NCI-H146 treated with DMSO at 0.1 percent for 48 hours (cell line): ENCODE measurements around the gene SLMAP.
"Not testable (repeated sequence)": the region's sequence is repeated elsewhere in the genome, so short reads cannot be mapped to it uniquely, and the experiment has no call there.

Source experiments
- DNase-seq: peaks from one replicate; lab custom pipeline; 2025; ENCODE audit not compliant: unreplicated experiment; lab: John Stamatoyannopoulos, UW

The SLMAP gene

DNA sequence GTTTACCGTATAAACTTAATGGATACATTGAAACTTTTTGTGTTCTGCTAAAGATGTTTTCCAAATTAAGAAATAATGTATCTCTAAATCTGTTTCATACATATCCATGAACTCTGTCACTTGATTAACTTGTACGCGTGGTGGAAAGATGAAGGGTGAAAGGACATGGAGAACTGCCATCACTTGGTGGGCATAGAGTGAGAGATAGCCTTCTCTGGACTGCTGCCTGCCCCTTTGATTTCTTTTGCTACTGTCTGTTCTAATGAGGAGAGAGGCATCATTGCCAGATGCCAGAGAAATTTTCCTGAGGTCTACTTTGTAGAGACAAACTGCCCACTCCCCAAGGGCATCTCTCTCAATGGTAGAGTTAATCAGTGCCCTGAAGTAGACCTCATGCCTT is 120.5 kb downstream of the SLMAP start:
- no peak for DNase-seq

DNA sequence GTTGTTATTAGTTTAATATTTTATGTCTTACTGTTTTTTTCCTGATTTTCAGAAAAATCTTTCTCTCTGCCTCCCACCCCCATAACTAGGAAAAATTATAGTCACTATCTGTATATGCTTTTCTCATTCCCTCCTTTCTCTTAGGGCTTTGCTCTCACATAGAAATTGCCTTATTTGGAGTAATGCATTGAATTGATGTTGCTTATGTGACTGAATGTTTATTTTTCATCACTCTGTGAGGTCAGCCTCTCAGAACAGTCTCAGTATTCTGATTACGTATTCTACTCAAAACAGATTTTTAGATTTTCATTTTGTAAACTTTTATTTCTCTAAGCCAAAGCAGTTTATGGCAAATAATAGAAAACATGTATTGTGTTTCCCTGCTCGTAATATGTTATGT is 121.0 kb downstream of the SLMAP start:
- no peak for DNase-seq

DNA sequence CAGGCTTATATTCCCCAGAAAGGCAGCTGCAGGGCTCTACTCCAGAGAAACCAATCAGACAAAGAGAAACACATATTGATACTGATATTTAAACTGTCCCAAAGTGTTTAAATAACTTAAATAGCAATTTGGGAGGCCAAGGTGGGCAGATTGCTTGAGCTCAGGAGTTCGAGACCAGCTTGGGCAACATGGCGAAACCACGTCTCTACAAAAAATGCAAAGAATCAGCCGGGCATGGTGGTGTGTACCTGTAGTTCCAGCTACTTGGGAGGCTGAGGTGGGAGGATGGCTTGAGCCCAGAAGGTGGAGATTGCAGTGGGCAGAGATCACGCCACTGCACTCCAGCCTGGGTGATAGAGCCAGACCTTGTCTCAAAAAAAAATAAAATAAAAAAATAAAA is 128.3 kb downstream of the SLMAP start:
- DNase-seq, result not testable (repeated sequence)

DNA sequence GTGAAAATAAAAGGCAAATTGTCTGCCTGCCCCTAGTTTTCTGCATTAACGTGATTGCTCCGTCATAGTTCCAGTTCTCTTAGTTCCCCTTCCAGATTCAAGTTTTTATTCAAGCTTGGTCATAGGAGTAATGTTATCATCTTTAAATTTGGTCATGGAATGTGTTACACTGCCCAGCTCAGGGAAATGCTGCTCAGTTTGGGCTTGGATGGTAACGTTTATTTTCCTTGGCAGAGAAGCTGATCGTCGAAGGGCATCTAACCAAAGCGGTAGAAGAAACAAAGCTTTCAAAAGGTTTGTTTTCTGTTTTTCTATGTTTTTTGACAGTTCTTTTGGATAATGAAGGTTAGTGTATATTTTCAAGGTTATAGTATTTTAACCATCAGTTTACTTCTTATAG is 133.7 kb downstream of the SLMAP start:
- no peak for DNase-seq

DNA sequence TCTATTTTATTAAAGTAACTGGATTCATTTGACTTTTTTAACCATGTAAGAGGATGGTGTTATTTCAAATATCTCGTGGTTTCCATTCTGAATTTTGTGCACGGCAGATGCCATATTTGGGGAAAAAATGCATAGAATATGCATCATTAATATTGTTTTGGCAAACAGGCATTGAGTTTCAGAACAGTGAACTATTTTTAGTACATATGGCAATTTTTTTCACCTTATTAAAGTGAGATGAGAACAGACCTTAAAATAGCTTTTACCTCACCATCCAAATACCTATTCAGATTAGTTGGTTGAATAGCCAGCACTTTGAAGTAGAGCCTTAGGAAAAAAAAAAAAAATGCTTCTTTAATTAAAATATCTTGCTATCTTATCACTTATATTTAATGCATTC is 134.8 kb downstream of the SLMAP start:
- DNase-seq, result no peak

DNA sequence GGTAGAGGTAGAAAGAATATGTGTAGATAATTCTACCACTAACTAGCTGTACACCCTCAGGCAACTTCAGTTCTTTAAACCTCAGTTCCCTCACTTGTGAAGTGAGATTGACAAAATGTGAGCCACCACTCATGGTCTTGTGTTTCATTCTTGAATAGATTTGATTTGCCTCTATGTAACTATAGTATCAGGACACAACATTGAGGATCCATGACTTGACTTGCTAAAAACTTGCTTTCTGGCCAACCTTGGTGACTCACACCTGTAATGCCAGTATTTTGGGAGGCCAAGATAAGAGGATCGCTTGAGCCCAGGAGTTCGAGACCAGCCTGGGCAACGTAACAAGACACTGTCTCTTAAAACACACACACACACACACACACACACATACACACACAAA is 136.3 kb downstream of the SLMAP start:
- DNase-seq, result no peak

DNA sequence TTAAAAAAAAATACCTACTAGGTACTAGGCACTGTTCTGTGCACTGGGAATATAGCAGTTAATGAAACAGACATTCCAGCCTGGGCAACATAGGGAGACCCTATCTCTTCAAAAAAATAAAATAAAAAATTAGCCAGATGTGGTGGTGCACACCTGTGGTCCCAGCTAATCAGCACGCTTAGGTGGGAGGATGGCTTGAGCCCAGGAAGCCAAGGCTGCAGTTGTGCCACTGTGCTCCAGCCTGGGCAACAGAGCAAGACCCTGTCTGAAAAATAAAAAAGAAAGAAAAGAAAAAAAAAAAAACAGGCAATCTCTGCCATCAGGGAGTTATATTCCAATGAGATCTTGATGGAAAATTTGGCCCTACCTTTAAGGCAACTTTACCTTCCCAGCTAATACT is 137.0 kb downstream of the SLMAP start:
- no peak for DNase-seq

DNA sequence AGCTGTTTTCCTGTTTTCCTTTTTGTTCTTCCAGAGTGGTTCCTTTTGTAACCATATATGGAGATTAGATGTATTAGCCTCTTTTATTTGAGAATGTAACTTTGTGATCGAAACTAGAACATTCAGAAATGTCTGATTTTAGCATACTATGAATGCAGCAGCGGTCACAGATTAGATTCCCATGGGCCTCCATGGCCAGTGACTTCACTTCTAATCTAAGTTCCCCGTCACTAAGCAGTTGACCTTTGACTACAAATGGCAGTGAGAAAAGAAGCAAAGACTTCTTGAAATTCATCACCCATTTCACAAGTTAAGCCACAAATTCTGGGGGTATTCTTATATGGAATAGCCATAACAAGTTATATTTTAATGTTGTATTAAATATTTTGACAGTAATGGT is 137.6 kb downstream of the SLMAP start:
- DNase-seq, result no peak

DNA sequence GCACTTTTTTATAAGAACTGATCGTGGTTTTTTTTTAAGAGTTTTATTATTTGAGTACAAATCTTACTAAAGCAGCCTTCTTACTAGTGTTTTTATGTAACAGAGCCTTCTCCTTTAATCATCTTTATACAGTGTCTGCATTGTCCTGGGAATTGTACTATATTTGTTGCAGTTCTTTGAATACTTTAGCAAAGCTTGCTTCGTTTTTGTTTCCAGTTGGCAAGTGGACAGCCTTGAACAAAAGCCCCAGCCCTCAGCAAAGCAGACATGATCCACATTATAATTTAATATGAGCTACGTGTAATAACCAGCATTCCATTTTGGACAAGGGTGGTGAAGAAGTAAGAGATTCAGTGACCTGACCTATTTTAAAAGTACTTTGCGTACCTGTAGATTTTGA is 139.9 kb downstream of the SLMAP start:
- no peak for DNase-seq

DNA sequence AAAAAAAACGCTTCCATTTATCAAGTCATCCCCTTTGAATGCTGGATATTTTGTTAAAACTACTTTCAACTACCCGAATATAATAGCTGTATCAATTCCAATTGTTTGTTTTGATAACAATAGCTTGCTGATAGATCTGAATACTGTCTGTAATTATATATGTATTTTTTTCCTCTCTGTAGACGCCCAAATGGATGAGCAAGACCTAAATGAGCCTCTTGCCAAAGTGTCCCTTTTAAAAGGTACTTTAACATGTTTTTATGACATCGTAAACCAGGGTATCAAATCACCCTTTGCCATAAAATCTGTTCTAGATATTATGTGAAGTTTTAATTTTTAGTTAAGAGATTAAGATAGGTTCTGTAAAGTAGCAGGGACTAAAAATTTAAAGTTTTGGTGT is 140.6 kb downstream of the SLMAP start:
- DNase-seq, result peak; percentile 43

DNA sequence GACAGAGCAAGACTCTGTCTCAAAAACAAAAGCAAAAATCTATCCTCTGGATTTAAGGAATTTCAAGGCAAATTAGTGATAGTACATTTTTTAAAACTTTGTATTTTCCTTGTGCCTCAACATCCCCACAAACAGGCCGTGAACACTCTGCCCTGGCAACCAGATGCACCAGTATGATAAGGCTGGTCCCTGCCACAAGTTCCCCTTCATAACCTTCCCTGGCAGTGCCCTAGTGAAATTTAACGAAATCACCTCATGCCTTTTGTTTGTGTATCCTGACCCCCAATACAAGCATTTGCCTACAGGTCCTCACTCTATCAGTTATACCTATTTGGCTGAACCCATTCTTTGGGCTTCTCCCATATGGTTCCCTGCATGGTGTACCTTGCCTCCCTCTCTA is 144.7 kb downstream of the SLMAP start:
- no peak for DNase-seq

DNA sequence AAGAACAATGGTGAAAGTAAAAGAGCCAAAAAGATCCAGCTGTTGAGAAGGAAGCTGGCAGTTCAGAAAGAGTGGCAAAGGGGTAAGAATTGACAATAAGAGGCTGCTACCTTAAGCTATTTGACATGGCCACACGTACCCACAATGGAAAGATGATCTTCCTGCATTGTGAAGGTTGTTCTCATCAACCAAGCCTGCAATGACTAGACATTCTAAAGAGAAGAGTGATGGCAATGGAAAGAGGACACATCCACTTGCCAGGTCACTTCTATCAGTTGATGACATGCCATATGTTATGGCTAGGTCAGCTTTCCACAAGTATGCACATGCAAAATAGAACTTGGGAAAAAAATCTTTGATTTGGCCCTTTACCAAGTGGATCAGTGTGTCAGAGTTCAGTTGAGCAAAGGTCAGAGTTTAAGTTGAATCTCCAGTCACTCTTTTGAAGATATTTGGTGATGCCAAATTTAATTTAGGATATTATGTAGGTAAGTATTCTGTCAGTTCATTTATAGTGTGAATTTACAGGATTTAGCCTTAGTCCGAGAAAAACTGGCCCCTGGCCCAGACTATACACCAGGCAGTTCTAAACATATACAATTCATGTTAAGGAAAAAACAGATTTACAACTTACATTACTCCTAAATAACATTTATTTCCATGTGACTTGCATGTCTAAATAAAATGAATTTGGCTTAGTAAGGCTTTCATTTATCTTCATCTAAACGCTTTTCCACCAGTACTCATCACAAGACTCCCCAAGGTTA is 147.2 kb downstream of the SLMAP start:
- no peak for DNase-seq

DNA sequence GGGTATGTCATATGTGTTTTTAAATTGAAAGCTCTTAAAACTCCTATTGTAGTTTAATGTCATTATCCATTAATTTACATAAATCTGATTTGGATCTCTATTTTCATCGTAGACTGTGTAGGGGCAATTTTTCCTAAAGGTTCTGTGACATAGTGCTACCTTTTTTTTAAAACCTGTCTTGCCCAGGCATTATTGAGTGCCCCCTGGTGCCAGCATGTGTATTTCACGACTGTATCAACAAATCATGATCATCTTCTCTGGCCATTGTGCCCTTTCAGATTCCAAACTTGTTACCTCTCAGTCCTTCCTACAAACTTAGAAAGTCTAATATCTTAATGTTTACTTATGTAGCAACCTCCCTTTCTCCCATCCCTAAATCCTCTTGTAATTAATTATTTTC is 154.9 kb downstream of the SLMAP start:
- DNase-seq, result peak; percentile 13

DNA sequence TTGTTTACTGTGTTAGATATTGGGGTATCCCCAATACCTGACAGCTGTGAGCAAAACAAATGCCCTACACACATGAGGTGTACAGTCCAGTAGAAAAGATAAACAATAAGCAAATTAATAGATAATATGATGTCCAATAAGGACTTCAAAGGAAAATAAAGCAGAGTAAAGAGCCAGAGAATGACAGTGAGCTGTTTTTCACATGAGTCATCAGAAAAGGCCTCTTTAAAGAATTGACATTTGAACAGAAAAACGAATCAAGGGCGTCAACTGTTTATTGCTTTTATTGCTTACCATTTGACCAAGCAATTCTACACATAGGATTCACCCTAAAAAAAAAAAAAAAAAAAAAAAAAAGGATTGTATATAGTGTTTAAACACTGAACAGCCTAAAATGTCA is 155.5 kb downstream of the SLMAP start:
- no peak for DNase-seq

DNA sequence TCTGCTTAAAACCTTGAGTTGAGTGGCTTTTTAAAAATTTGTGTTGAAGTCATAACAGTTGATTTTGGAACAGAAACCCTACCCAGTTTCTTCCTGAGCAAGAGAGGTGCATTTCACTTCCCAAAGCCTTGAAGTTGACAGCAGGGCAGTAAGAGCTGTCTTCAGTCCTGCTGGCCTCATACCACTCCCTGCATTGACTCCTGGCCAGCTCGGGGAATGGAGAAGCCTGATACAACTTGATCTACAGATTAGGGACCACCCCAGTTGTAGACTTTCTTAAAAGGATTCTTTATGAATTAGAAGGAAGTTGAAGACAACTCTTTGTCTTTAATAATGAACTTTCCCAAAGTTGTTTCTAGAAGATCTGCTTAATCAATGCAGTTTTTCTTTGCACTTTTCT is 161.5 kb downstream of the SLMAP start:
- no peak for DNase-seq

DNA sequence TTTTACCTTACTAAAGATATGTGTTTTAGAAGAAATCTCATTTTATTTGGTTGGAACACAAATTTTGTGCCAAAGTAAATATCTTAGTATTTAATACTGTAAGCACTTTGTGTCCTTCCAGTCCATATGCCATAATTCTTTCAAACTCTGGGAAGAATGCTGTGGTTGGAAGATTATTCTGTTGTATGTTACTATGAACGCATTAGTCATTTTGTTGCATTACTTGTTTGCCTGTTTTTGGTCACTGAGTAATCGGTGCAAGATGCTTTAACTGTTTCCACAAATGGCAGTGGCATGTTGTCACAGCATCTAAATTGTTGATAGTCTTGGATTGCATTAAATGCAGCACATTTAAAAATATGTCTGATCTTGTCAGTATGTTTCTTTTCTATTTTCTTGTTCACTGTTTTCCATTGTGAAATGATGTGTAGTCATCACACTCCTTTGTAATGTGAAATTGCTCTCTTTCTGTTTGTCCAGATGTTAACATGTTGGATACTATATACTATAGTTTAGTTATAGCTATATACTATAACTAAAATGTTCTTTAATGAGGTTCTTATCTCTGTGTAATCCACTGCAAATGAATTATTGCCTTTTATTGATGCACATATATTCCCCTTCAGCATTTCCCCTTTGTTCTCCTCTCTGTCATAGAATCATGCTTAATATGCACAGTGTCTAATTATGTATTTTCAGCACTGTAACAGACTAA is 162.2 kb downstream of the SLMAP start:
- DNase-seq, result no peak

DNA sequence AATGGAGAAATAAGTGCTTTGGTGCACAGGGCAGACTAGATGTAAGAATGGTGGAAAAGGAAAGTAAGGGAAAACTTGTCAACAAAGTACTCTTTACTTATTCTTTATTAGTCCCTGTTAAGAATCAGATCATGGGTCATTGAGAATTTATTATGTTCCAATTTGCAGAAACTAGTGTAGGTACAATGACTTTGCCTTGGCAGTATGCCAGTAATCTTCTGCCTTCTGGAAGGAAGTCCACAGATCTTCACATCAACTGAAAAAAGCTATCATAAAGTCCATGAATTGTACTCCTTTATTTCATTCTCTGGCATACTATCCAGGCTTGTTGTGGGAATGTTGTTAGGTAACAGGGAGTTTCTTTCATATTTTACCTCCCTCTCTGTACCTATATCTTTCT is 163.9 kb downstream of the SLMAP start:
- no peak for DNase-seq

DNA sequence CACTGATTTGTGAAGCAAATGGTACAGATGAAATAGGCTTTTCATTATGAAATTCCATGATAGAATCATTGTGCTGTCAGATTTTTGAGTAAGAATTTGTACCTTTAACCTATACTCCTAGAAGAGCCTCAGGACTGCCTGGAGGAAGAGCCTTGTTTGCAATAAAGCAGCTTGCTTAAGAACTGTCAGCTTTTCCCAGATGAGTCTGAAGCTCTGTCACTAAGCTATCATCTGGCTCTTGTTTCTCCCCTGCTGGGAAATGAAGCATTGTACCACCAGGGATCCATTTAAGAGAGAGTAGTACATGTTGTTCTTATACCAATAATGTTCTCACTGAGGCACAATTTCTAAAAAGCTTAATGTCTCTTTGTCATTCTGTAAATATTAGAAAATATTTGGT is 167.0 kb downstream of the SLMAP start:
- DNase-seq, result no peak

DNA sequence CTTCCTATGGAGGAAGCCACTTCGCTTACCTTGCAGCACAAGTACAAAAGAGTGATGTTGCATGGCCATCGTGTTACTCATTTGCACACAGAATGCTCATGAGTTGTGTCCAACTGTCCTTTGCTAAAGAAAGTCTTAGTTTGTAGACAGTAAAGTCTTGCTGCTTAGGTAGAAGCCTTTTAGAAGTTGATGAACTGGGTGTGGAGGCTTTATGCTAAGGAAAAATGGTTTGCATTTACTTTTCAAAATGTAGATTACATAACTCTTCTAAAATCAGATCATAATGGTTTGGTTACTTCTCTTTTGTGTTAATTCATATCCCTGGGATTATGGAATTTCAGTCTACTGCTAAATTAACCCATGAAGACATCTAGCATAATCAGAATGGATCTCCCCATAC is 167.6 kb downstream of the SLMAP start:
- DNase-seq, result no peak

DNA sequence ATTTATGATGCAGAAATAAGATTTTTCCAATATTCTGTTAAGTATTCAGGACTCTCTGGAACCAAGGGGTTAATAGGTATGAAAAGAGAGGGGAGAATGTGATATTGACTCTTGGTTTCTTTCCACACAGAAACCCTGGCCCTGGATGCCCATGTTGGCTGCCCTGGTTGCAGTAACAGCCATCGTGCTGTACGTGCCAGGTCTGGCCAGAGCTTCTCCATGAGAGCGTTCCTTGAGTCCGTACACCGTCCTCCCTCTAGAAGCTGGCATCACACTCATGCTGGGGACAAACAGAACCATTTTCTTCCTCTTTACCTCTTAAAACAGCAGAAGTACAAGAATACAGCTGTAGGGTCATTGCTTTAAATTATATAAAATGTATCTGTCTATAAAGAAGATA is 171.1 kb downstream of the SLMAP start:
- DNase-seq, result no peak

DNA sequence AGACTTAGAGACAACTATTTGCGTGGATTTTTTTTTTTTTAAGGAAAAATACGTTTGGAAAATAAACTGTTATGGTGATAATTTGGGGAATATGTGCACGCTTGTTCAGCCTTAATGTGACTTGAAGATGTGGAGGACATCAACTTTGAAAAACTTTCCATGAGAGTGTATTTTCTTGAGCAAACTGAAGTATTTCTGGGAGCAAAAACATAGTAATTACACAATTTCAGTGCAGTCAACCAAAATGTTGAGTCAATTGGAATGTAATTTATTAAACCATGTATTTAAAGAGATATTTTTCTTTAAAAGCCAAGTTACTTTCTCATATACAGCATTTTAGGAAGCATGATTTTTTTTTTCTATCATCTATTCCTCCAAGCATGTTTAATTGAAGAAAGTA is 171.8 kb downstream of the SLMAP start:
- DNase-seq, result no peak

DNA sequence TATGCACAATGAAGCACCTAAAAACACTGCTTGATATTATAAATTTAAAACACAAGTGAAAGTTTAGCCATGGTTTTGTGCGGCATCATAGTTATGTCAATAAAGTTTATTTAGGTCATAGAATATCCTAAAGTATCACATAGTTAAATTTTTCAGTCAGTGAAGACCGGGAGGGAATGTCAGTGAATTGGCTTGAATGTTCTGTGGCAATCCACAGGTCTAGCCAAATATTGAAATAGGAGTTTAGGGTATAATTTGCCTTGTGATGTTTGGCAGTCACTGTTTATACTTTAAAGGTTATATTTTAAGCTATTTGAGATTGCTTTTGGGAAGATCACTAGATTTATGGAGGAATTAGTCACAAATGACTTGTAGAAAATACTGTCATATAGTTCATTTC is 172.4 kb downstream of the SLMAP start:
- no peak for DNase-seq

DNA sequence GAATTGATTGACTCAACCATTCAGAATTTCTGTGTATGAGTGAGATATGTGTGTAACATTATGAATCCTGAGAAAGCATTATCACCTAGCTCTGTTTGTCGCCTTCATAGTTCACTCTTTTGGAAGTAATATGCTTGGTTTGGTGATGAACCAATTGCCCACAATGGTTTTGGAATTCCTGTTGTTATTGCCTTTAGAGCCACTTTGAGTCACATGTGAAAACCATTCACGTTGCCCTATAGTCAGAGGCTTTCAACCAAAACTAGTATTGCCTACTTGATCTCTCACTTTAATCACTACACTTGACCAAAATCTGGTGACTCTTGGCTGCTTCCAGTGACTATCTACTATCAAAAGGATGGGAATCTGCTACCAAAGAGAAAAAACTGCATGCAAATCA is 173.9 kb downstream of the SLMAP start:
- no peak for DNase-seq
